K562 (cell line): ENCODE data around the gene PGLYRP1. TPM values are rescaled to one million over a fixed set of nuclear protein-coding genes. Genes with fewer than 3 reads are reported as not detected.
A peak's percentile ranks its signal among the peaks of the same experiment; 100 is the strongest.

Experiments used
- ATAC-seq: fragments of 200-7000 bp; cut with Tn5 transposase; 3 replicates; pipeline ENCODE4 v1.9.1; 2020; ENCODE audit warnings: moderate library complexity
- BruUV-seq: library from RNA; stranded (reverse); fragments of 400-500 nt; replicated peaks from 2 replicates; lab custom pipeline; 2021; lab: Mats Ljungman, UMichigan
- CTCF ChIA-PET: fragments of 300-600 bp; formaldehyde crosslinking; extraction: SDS; loops from one replicate; lab custom pipeline; 2021; ENCODE audit warnings: low intra/inter-chr PET ratio; lab: Yijun Ruan, JAX
- POLR2A ChIA-PET: fragments of 300-600, 350-650 bp; sonication (Branson Sonifier 250); formaldehyde crosslinking; extraction: SDS; loops from one replicate; lab custom pipeline; 2021; ENCODE audit warnings: antibody characterized with exemption, inconsistent platforms; lab: Yijun Ruan, JAX
- DNase-seq, 4 experiments: peaks; one replicate each; pipeline versions ENCODE4 v3.0.0 to v3.0.0-alpha.2; 2011 to 2018; ENCODE audit warnings: low spot score in 3 of 4, mixed read lengths in 3 of 4; ENCODE audit errors: extremely low read depth in 1 of 4
- FAIRE-seq: peaks from 2 replicates; lab custom pipeline; 2011; peaks lifted over from hg19 to GRCh38; lab: Jason Lieb, UNC
- H2AFZ ChIP-seq: 2 replicates; pipeline ENCODE4 v1.6.0; 2011; ENCODE audit warnings: low read depth, low read length, control low read depth, inconsistent platforms
- H3K27ac ChIP-seq: fragments of 200-600 bp; 3 replicates; pipeline ENCODE4 v1.8.0; 2011; ENCODE audit warnings: low read depth, mild to moderate bottlenecking, control low read depth, inconsistent platforms, low read length, moderate library complexity, mixed read lengths; ENCODE audit errors: extremely low read depth
- H3K27me3 ChIP-seq, 2 experiments: fragments of 300-600 bp in 1 of 2; 2 replicates in 1 of 2; 3 replicates in 1 of 2; pipeline versions ENCODE4 v1.6.0 to v1.8.0; 2011; ENCODE audit warnings: inconsistent platforms in 2 of 2, low read length in 2 of 2, mild to moderate bottlenecking in 1 of 2, mixed read lengths in 1 of 2, moderate library complexity in 1 of 2; ENCODE audit not compliant: control insufficient read depth in 2 of 2, insufficient read depth in 2 of 2
- H3K36me3 ChIP-seq: fragments of 300-600 bp; 3 replicates; pipeline ENCODE4 v1.8.0; 2011; ENCODE audit warnings: mild to moderate bottlenecking, low read length, inconsistent platforms; ENCODE audit not compliant: control insufficient read depth, insufficient read depth
- H3K4me1 ChIP-seq, 2 experiments: fragments of 200-600 bp in 1 of 2; replicated peaks in 1 of 2; 2 replicates in 1 of 2; 3 replicates in 1 of 2; pipeline versions ENCODE4 v1.5.1 to v1.8.0; 2011; ENCODE audit warnings: inconsistent platforms in 2 of 2, low read length in 2 of 2, mild to moderate bottlenecking in 1 of 2, mixed read lengths in 1 of 2, moderate library complexity in 1 of 2; ENCODE audit not compliant: control insufficient read depth in 2 of 2, insufficient read depth in 2 of 2
- H3K4me2 ChIP-seq: 2 replicates; pipeline ENCODE4 v1.6.1; 2011; ENCODE audit warnings: low read length, control low read depth, inconsistent platforms, mixed read lengths; ENCODE audit not compliant: insufficient read depth
- H3K4me3 ChIP-seq: fragments of 200-600 bp; sonication (generic), shearing (Covaris generic); 2 replicates; pipeline ENCODE4 v1.5.1; 2016; ENCODE audit warnings: control low read depth, inconsistent platforms
- H3K79me2 ChIP-seq: fragments of 200-600 bp; 3 replicates; pipeline ENCODE4 v1.8.0; 2011; ENCODE audit warnings: low read length, inconsistent platforms; ENCODE audit not compliant: control insufficient read depth, insufficient read depth
- H3K9ac ChIP-seq, 2 experiments: 2 replicates each; pipeline versions ENCODE4 v1.6.0 to v1.6.1; 2011; ENCODE audit warnings: low read depth in 2 of 2, low read length in 2 of 2, control low read depth in 1 of 2, inconsistent platforms in 1 of 2, mild to moderate bottlenecking in 1 of 2, mixed read lengths in 1 of 2; ENCODE audit not compliant: insufficient read depth in 1 of 2
- H3K9me1 ChIP-seq: one replicate; pipeline ENCODE4 v1.6.0; 2011; ENCODE audit warnings: inconsistent platforms, mild to moderate bottlenecking, low read length, moderate library complexity; ENCODE audit not compliant: control insufficient read depth, insufficient read depth
- H3K9me3 ChIP-seq: replicated peaks from 2 replicates; pipeline ENCODE4 v1.5.1; 2011; ENCODE audit warnings: low read depth, low read length, inconsistent platforms; ENCODE audit not compliant: control insufficient read depth, insufficient read depth
- H4K20me1 ChIP-seq: replicated peaks from 2 replicates; pipeline ENCODE4 v1.6.1; 2011; ENCODE audit warnings: low read length, inconsistent platforms, mixed read lengths; ENCODE audit not compliant: control insufficient read depth, insufficient read depth
- ATF7 ChIP-seq: fragments of 450-650 bp; IDR thresholded peaks from 2 replicates; pipeline ENCODE4 v1.7.1; 2014; ENCODE audit warnings: mild to moderate bottlenecking, moderate library complexity
- CEBPG ChIP-seq, 3 experiments: fragments of 200-800 bp in 1 of 3; sonication (Bioruptor generic) in 1 of 3; sonication (generic) in 1 of 3; formaldehyde crosslinking in 1 of 3; IDR thresholded peaks in 2 of 3; conservative IDR thresholded peaks in 1 of 3; 2 replicates each; pipeline versions ENCODE4 v1.6.1 to v1.8.0; 2016 to 2022; ENCODE audit warnings: missing compliant biosample characterization in 2 of 3, missing genetic modification characterization in 2 of 3, mild to moderate bottlenecking in 1 of 3, missing genetic modification reagents in 1 of 3
- ETV1 ChIP-seq: fragments of 450-650 bp; conservative IDR thresholded peaks from 2 replicates; pipeline ENCODE4 v1.6.1; 2016; ENCODE audit warnings: missing genetic modification characterization, control low read depth, low read depth, missing compliant biosample characterization
- FIP1L1 ChIP-seq: fragments of 200-400 bp; formaldehyde crosslinking; IDR thresholded peaks from 2 replicates; pipeline ENCODE4 v1.6.1; 2018; ENCODE audit warnings: mild to moderate bottlenecking, low read depth, low read length; ENCODE audit not compliant: poor library complexity, severe bottlenecking
- FOSL1 ChIP-seq: fragments of 200-800 bp; sonication (Bioruptor generic); conservative IDR thresholded peaks from 2 replicates; pipeline ENCODE4 v1.6.1; 2016; ENCODE audit warnings: missing genetic modification characterization, missing compliant biosample characterization
- GTF2E2 ChIP-seq: fragments of 200-800 bp; sonication (Bioruptor generic); IDR thresholded peaks from 2 replicates; pipeline ENCODE4 v1.6.1; 2016; ENCODE audit warnings: missing genetic modification characterization, missing compliant biosample characterization
- HNRNPH1 ChIP-seq: fragments of 200-400 bp; formaldehyde crosslinking; optimal IDR thresholded peaks from 2 replicates; pipeline ENCODE3; 2017; ENCODE audit warnings: low read depth, mild to moderate bottlenecking, low read length, moderate library complexity
- JUN ChIP-seq, 2 experiments: sonication (generic) in 1 of 2; formaldehyde crosslinking in 1 of 2; IDR thresholded peaks; 2 replicates each; pipeline versions ENCODE4 v1.6.1 to v1.8.0; 2012 to 2022; ENCODE audit warnings: borderline replicate concordance in 2 of 2, mild to moderate bottlenecking in 2 of 2, improper control_type of control experiment in 1 of 2, low read depth in 1 of 2, low read length in 1 of 2, missing genetic modification reagents in 1 of 2
- MEIS2 ChIP-seq: fragments of 450-650 bp; IDR thresholded peaks from 2 replicates; pipeline ENCODE4 v1.6.1; 2014; ENCODE audit warnings: mild to moderate bottlenecking; ENCODE audit not compliant: partially characterized antibody
- POLR3G ChIP-seq: IDR thresholded peaks from 2 replicates; pipeline ENCODE4 v1.6.1; 2011; ENCODE audit not compliant: insufficient read length, insufficient replicate concordance; ENCODE audit errors: extremely low read depth
- WGBS: fragments of 100-300 bp; shearing (Covaris generic); methylation state at CpG from one replicate; pipeline ENCODE4 v1.1.6; 2016; ENCODE audit warnings: low coverage, mixed read lengths; ENCODE audit not compliant: insufficient coverage; ENCODE audit errors: missing lambda C conversion rate; 5-methylcytosine and 5-hydroxymethylcytosine counted together
- in situ Hi-C: fragments of 300-500 bp; cut with MboI; formaldehyde crosslinking; loops from 4 replicates; pipeline ENCODE4 v1.15.0; 2018; ENCODE audit warnings: inconsistent platforms, mixed read lengths
- intact Hi-C: fragments of 100-400 bp; cut with micrococcal nuclease; formaldehyde crosslinking; loops from 2 replicates; pipeline ENCODE4 v1.14.2; 2022
- polyA plus RNA-seq, 8 experiments: library from polyadenylated mRNA; depleted of rRNA in 4 of 8; stranded (reverse) in 5 of 8; unstranded in 3 of 8; fragments of >200 nt; fragmentation: Nextera tagmentation in 2 of 8; fragmentation: Illumina TruSeq in 1 of 8; extraction: Ambion mirVana in 2 of 8; extraction: Trizol in 1 of 8; gene quantifications; 2 replicates each; pipeline versions ENCODE4 v1.2.1 to v1.2.3, GENCODE V29; 2011 to 2014; ENCODE audit warnings: inconsistent platforms in 1 of 8, missing spikeins in 1 of 8
- total RNA-seq, 7 experiments: library from RNA; depleted of rRNA in 6 of 7; stranded (reverse); fragments of >200 nt in 6 of 7; fragmentation: Illumina TruSeq in 2 of 7; extraction: Trizol in 2 of 7; gene quantifications; 2 replicates each; pipeline versions ENCODE4 v1.2.1 to v1.2.3, GENCODE V29; 2011 to 2021; ENCODE audit warnings: low replicate concordance in 1 of 7
- TF ChIP-seq, protein P1 (sequence below), 2 experiments: fragments of 450-650 bp in 1 of 2; sonication (generic) in 1 of 2; formaldehyde crosslinking in 1 of 2; IDR thresholded peaks in 1 of 2; conservative IDR thresholded peaks in 1 of 2; 2 replicates each; pipeline versions ENCODE4 v1.6.1 to v1.8.1; 2016 to 2023; ENCODE audit warnings: mild to moderate bottlenecking in 2 of 2, moderate library complexity in 2 of 2, inconsistent platforms in 1 of 2, missing genetic modification reagents in 1 of 2

PGLYRP1 gene
- total and polyA plus RNA-seq, 9 of the 15 experiments (the other 6 are each of a cell fraction or from before 2014, with no cell fraction given), result not detected

DNA sequence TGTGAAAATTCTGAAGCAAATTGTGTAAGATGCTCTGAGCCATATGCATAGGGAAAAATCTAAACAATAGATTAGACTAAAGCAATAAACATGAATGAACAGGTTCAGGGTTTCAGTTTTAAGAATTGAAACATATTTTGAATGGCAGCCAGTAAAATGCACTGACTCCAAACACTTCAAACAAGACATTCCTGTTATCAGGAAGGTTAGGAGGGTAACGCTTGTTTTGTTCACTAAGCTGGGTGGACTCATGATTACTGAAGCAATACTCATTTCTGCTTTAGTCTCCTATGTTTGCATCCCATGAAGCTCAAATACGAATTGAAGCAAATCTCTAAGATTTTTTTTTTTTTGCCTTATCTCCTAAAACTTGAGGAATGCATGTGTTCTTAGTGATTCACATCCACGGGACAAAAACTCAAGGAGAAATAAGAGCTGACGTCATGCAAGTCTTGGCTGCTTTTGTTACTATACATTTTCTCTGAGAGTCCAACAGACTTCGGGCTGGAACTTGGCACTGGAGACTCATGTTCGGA, 47.0 kb upstream of the PGLYRP1 start:
- POLR2A ChIA-PET, result no interaction called here

More for the DNA sequence above, 47.0 kb upstream of the PGLYRP1 start:
- H3K27ac ChIP-seq, result no peak overlapping the region
- ATAC-seq (no peak), FAIRE-seq (no peak), DNase-seq (no peak)
- BruUV-seq, result no TSS peak
- H3K4me3 ChIP-seq, result no peak overlapping the region
- TF ChIP-seq ETV1, result no peak
- no peak for TF ChIP-seq FIP1L1
- TF ChIP-seq FOSL1 (tag), result peak; percentile 63
- no peak for TF ChIP-seq HNRNPH1
- no peak for TF ChIP-seq MEIS2
- no peak for TF ChIP-seq CEBPG (CRISPR knock-in tag; IDR thresholded peaks at IDR 0.05)
- 0 out of 4 replicates have a peak, but pooled peaks of 1 of the 2 experiments have one; percentile 20 for TF ChIP-seq CEBPG (tag; conservative IDR thresholded peaks at IDR 0.05 in 1 of 2, IDR thresholded peaks at IDR 0.05 in 1 of 2)
- peak; percentile 47; the same call in 1 of the 2 replicates for TF ChIP-seq JUN (IDR thresholded peaks at IDR 0.05; ENCODE audit: borderline replicate concordance, low read depth, low read length)
- no peak for TF ChIP-seq JUN (CRISPR knock-in tag; IDR thresholded peaks at IDR 0.05; ENCODE audit: borderline replicate concordance)
- peak; percentile 56; the same call in 1 of the 2 replicates for TF ChIP-seq ATF7
- no peak for TF ChIP-seq POLR3G
- TF ChIP-seq GTF2E2 (tag), result 0 out of 2 replicates have a peak, but pooled peaks have one; percentile 29
- TF ChIP-seq, protein P1, sequence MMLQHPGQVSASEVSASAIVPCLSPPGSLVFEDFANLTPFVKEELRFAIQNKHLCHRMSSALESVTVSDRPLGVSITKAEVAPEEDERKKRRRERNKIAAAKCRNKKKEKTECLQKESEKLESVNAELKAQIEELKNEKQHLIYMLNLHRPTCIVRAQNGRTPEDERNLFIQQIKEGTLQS (IDR thresholded peaks at IDR 0.05), result peak; percentile 55
- TF ChIP-seq, protein P1 (CRISPR knock-in tag; conservative IDR thresholded peaks at IDR 0.05), result no peak
- peaks cover 2 to 30% of the 10 kb centered on the region in 2 experiments; a peak in 3 of 5 replicates for H3K27me3 ChIP-seq
- in situ Hi-C loops, result no loop called here
- intact Hi-C loops, result loop anchor here (10.0 kb wide), 1 partner anchor 255 kb away; the partner anchor contains the start of gene RSPH6A
- H3K9ac ChIP-seq, result no peak overlapping the region
- H3K36me3 ChIP-seq, result no peaks in the 10 kb centered on the region
- H4K20me1 ChIP-seq, result no peaks in the 10 kb centered on the region
- CTCF ChIA-PET, result no interaction called here
- no peaks in the 10 kb centered on the region for H3K79me2 ChIP-seq
- H3K9me1 ChIP-seq, result no peaks in the 10 kb centered on the region
- 0% methylated on average over 6 of the region's 6 CpGs for WGBS
- H3K4me2 ChIP-seq, result no peak overlapping the region
- H3K9me3 ChIP-seq, result no peaks in the 10 kb centered on the region
- no peaks in the 10 kb centered on the region for H3K4me1 ChIP-seq
- no peak overlapping the region for H2AFZ ChIP-seq
